Fibroblast of villous mesenchyme (primary cell): ENCODE measurements around the gene CELF5. TPM values are rescaled to one million over a fixed set of nuclear protein-coding genes. Genes with fewer than 3 reads are reported as not detected.

Experiments used
- DNase-seq: peaks from one replicate; pipeline ENCODE4 v3.0.0-alpha.2; 2010; ENCODE audit warnings: low read depth
- H3K4me3 ChIP-seq: 2 replicates; pipeline ENCODE4 v1.5.1; 2011; ENCODE audit warnings: low read depth, mild to moderate bottlenecking, low read length
- CTCF ChIP-seq: IDR thresholded peaks from 2 replicates; pipeline ENCODE4 v1.5.1; 2012; ENCODE audit warnings: low read depth, mild to moderate bottlenecking, low read length; ENCODE audit not compliant: insufficient read depth
- total RNA-seq: library from RNA; depleted of rRNA; stranded (reverse); fragments of >200 nt; gene quantifications from 2 replicates; pipeline ENCODE4 v1.2.3, GENCODE V29; 2012

CELF5 gene
- total RNA-seq, 1 donor, result under 0.01 TPM

GRCh38 chr19:3257071-3257470, 32.6 kb downstream of the CELF5 start:
- H3K4me3 ChIP-seq, result no peak overlapping the region
- DNase-seq, result no peak
- no peak for TF ChIP-seq CTCF

GRCh38 chr19:3262362-3262761, 37.9 kb downstream of the CELF5 start:
- no peak for TF ChIP-seq CTCF
- H3K4me3 ChIP-seq, result no peak overlapping the region
- DNase-seq, result no peak

GRCh38 chr19:3263866-3264265, 39.4 kb downstream of the CELF5 start:
- no peak for TF ChIP-seq CTCF
- no peak for DNase-seq
- no peak overlapping the region for H3K4me3 ChIP-seq

- no peak overlapping the region for H3K4me3 ChIP-seq
- TF ChIP-seq CTCF, result no peak
- no peak for DNase-seq
Measured at GRCh38 chr19:3265432-3265831, 41.0 kb downstream of the CELF5 start.

GRCh38 chr19:3266092-3266693, 41.7 kb downstream of the CELF5 start:
- no peak overlapping the region for H3K4me3 ChIP-seq
- no peak for DNase-seq
- no peak for TF ChIP-seq CTCF

GRCh38 chr19:3266792-3267514, 42.5 kb downstream of the CELF5 start:
- no peak for TF ChIP-seq CTCF
- no peak overlapping the region for H3K4me3 ChIP-seq
- DNase-seq, result no peak
